Endothelial cell of umbilical vein (primary cell): Measurements from ENCODE around the gene FBXO34. TPM values are rescaled to one million over a fixed set of nuclear protein-coding genes. Genes with fewer than 3 reads are reported as not detected.
"Not testable (repeated sequence)": the region's sequence is repeated elsewhere in the genome, so short reads cannot be mapped to it uniquely, and the experiment has no call there.

Source experiments
- BruUV-seq: library from RNA; stranded (reverse); fragments of 400-500 nt; replicated peaks from 2 replicates; lab custom pipeline; 2021; lab: Mats Ljungman, UMichigan
- CTCF ChIA-PET: fragments of 300-600, 350-600 bp; sonication (Branson Sonifier 250); formaldehyde crosslinking; loops from one replicate; lab custom pipeline; 2021; ENCODE audit warnings: antibody characterized with exemption, inconsistent platforms; lab: Charles Lee
- POLR2A ChIA-PET: fragments of 300-600, 350-600 bp; sonication (Branson Sonifier 250); formaldehyde crosslinking; loops from one replicate; lab custom pipeline; 2021; ENCODE audit warnings: antibody characterized with exemption, inconsistent platforms; lab: Charles Lee
- DNase-seq: peaks from one replicate; pipeline ENCODE4 v3.0.0-alpha.2; 2011; ENCODE audit warnings: low read depth, low spot score
- FAIRE-seq: peaks from 2 replicates; lab custom pipeline; 2011; peaks lifted over from hg19 to GRCh38; lab: Jason Lieb, UNC
- H2AFZ ChIP-seq: 2 replicates; pipeline ENCODE4 v1.6.0; 2012; ENCODE audit warnings: low read depth, low read length, control low read depth, inconsistent platforms
- H3K27ac ChIP-seq: 2 replicates; pipeline ENCODE4 v1.5.1; 2011; ENCODE audit warnings: low read depth, mild to moderate bottlenecking, control low read depth, low read length, moderate library complexity; ENCODE audit not compliant: insufficient read depth
- H3K27me3 ChIP-seq, 2 experiments: 2 replicates each; pipeline versions ENCODE4 v1.6.0 to v1.6.1; 2011; ENCODE audit warnings: low read length in 2 of 2, mixed read lengths in 1 of 2; ENCODE audit not compliant: control insufficient read depth in 2 of 2, insufficient read depth in 2 of 2
- H3K36me3 ChIP-seq, 2 experiments: 2 replicates in 1 of 2; 3 replicates in 1 of 2; pipeline ENCODE4 v1.5.1; 2011; ENCODE audit warnings: low read length in 2 of 2, mild to moderate bottlenecking in 1 of 2, moderate library complexity in 1 of 2; ENCODE audit not compliant: control insufficient read depth in 2 of 2, insufficient read depth in 2 of 2; ENCODE audit errors: extremely low read depth in 1 of 2
- H3K4me1 ChIP-seq: 3 replicates; pipeline ENCODE4 v1.5.1; 2011; ENCODE audit warnings: mild to moderate bottlenecking, low read length; ENCODE audit not compliant: control insufficient read depth, insufficient read depth; ENCODE audit errors: extremely low read depth
- H3K4me2 ChIP-seq: 2 replicates; pipeline ENCODE4 v1.6.1; 2011; ENCODE audit warnings: low read length, control low read depth, mixed read lengths; ENCODE audit not compliant: insufficient read depth
- H3K4me3 ChIP-seq, 3 experiments: fragments of 200-600 bp in 1 of 3; sonication (generic), shearing (Covaris generic) in 1 of 3; replicated peaks in 1 of 3; 2 replicates each; pipeline ENCODE4 v1.5.1; 2011 to 2016; ENCODE audit warnings: control low read depth in 3 of 3, low read length in 3 of 3, mild to moderate bottlenecking in 2 of 3, inconsistent platforms in 1 of 3, low read depth in 1 of 3, moderate library complexity in 1 of 3; ENCODE audit not compliant: insufficient read depth in 1 of 3
- H3K79me2 ChIP-seq: 2 replicates; pipeline ENCODE4 v1.6.0; 2012; ENCODE audit warnings: low read length, inconsistent platforms; ENCODE audit not compliant: control insufficient read depth, insufficient read depth
- H3K9ac ChIP-seq: replicated peaks from 2 replicates; pipeline ENCODE3; 2011; ENCODE audit warnings: low read length, control low read depth; ENCODE audit not compliant: insufficient read depth; ENCODE audit errors: extremely low read depth
- H3K9me1 ChIP-seq: replicated peaks from 3 replicates; pipeline ENCODE4 v1.6.0; 2011; ENCODE audit warnings: mild to moderate bottlenecking, low read length; ENCODE audit not compliant: control insufficient read depth, insufficient read depth; ENCODE audit errors: extremely low read depth
- H3K9me3 ChIP-seq: replicated peaks from 2 replicates; pipeline ENCODE4 v1.5.1; 2012; ENCODE audit warnings: low read length, inconsistent platforms; ENCODE audit not compliant: control insufficient read depth, insufficient read depth
- H4K20me1 ChIP-seq: replicated peaks from 2 replicates; pipeline ENCODE3; 2011; ENCODE audit warnings: mild to moderate bottlenecking, low read length; ENCODE audit not compliant: control insufficient read depth, insufficient read depth; ENCODE audit errors: extremely low read depth
- POLR2AphosphoS5 ChIP-seq: IDR thresholded peaks from 2 replicates; pipeline ENCODE4 v1.6.1; 2012; ENCODE audit warnings: low read depth, mild to moderate bottlenecking, control low read depth, low read length, moderate library complexity; ENCODE audit not compliant: insufficient read depth
- dilution Hi-C: fragments of 300-500 bp; cut with MboI; formaldehyde crosslinking; loops from one replicate; pipeline ENCODE4 v1.15.0; 2019; ENCODE audit warnings: low sequenced_read_pairs; ENCODE audit not compliant: extremely low pct_ligation_motif_present
- intact Hi-C: fragments of 100-400 bp; cut with micrococcal nuclease; formaldehyde crosslinking; loops from one replicate; pipeline ENCODE4 v1.10.0; 2022
- polyA plus RNA-seq, 4 experiments: library from polyadenylated mRNA; depleted of rRNA in 3 of 4; stranded (reverse) in 3 of 4; unstranded in 1 of 4; fragments of >200 nt; gene quantifications; 2 replicates each; pipeline versions ENCODE4 v1.2.1 to v1.2.3, GENCODE V29; 2011 to 2012; ENCODE audit warnings: missing spikeins in 1 of 4
- total RNA-seq: library from RNA; stranded (reverse); gene quantifications from 2 replicates; pipeline ENCODE4 v1.2.3, GENCODE V29; 2021

Gene FBXO34
- total and polyA plus RNA-seq, 2 donors (not counting 3 experiments of a cell fraction or from before 2014, with no cell fraction given), result 8.5 to 14.2 TPM

DNA sequence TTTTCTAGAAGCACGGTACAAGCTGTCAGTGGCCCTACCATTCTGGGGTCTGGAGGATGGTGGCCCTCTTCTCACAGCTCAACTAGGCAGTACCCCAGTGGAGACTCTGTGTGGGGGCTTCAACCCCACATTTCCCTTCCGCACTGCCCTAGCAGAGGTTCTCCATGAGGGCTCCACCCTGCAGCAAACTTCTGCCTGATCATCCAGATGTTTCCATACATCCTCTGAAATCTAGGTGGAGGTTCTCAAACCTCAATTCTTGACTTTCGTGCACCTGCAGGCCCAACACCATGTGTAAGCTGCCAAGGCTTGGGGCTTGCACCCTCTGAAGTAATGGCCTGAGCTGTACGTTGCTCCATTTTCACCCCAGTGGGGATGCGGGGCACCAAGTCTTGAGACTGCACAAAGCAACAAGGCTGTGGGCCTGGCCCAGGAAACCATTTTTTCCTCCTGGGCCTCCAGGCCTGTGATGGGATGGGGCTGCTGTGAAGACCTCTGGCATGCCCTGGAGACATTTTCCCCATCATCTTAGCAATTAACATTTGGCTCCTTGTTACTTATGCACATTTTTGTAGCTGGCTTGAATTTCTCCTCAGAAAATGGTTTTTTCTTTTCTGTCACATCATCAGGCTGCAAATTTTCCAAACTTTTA, 41.3 kb downstream of the FBXO34 start:
- POLR2A ChIA-PET, H3K9me3 ChIP-seq, DNase-seq, CTCF ChIA-PET, H3K27me3 ChIP-seq, H3K4me3 ChIP-seq, H3K9ac ChIP-seq, H2AFZ ChIP-seq, H3K4me2 ChIP-seq, H3K9me1 ChIP-seq, H3K79me2 ChIP-seq, BruUV-seq, dilution Hi-C loops, FAIRE-seq, H3K27ac ChIP-seq, H3K4me1 ChIP-seq, H3K36me3 ChIP-seq, H4K20me1 ChIP-seq, intact Hi-C loops: not testable (repeated sequence)

DNA sequence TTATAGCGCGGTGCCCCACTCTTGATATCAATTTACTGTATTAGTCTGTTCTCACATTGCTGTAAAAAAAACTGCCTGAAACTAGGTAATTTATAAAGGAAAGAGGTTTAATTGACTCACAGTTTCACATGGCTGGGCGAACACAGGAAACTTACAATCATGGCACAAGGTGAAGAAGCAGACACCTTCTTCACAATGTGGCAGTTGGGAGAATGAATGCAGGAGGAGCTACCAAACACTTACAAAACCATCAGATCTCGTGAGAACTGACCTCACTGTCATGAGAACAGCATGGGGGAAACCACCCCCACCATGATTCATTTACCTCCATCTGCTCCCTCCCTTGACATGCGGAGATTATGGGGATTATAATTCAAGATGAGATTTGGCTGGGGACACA, 42.3 kb downstream of the FBXO34 start:
- Histone ChIP-seq H3K4me2 (no peak overlapping the region), H3K36me3 (no peaks in the 10 kb centered on the region), H3K9ac (no peak overlapping the region), H3K27ac (no peak overlapping the region), H3K79me2 (no peaks in the 10 kb centered on the region), H3K4me1 (peaks cover 3% of the 10 kb centered on the region), H3K9me1 (no peaks in the 10 kb centered on the region), H4K20me1 (no peaks in the 10 kb centered on the region), H3K4me3 (no peak overlapping the region), H3K9me3 (no peaks in the 10 kb centered on the region), H3K27me3 (no peaks in the 10 kb centered on the region), H2AFZ (no peak overlapping the region)
- dilution Hi-C loops, result no loop called here
- no peak for TF ChIP-seq POLR2AphosphoS5
- ChIA-PET POLR2A (no interaction called here), CTCF (no interaction called here)
- BruUV-seq, result no TSS peak
- intact Hi-C loops, result no loop called here
- DNase-seq, result no peak
- FAIRE-seq, result no peak
